ENCODE measurements around the gene DIRAS1.
"Not testable (repeated sequence)": the region's sequence is repeated elsewhere in the genome, so short reads cannot be mapped to it uniquely, and the experiment has no call there.

The DIRAS1 gene

DNA sequence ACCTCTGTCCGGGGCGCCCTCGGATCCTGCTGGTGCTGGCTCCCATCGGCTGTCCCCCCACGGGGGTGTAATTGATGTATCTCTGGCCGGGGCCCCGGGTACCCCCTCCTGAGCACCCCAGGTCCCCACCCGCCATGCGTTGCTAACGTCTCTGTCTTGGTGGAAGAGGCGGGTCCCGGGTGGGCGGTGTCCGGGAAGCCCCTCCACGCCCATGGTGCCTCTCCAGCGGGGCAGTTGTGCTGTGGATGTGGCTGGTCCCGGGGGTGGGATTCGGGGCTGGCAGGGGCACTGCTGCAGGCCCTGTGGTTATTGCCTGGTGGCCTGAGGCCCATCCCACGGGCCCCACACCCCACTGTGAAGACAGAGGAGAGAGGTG, 4.9 kb downstream of the DIRAS1 start:
- H3K36me3 Mint-ChIP-seq (ENCODE audit: low read depth) = peaks cover 4% of the 10 kb centered on the region
- H3K4me3 Mint-ChIP-seq = no peak overlapping the region
- H3K9me3 Mint-ChIP-seq = peaks cover 11% of the 10 kb centered on the region
- peaks cover 10% of the 10 kb centered on the region for H3K27me3 Mint-ChIP-seq (ENCODE audit: low read depth)
- peaks cover 2% of the 10 kb centered on the region for H3K4me1 Mint-ChIP-seq (ENCODE audit: low read depth)
- no peak overlapping the region for H3K27ac Mint-ChIP-seq
- no peak for DNase-seq (ENCODE audit: low spot score)

GRCh38 chr19:2715470-2716274, 5.5 kb downstream of the DIRAS1 start:
- Mint-ChIP-seq H3K36me3 (ENCODE audit: low read depth) (peaks cover 4% of the 10 kb centered on the region), H3K4me3 (no peak overlapping the region), H3K27ac (no peak overlapping the region), H3K9me3 (peaks cover 11% of the 10 kb centered on the region), H3K4me1 (ENCODE audit: low read depth) (peaks cover 2% of the 10 kb centered on the region), H3K27me3 (ENCODE audit: low read depth) (peaks cover 10% of the 10 kb centered on the region)
- DNase-seq (ENCODE audit: low spot score) = no peak

DNA sequence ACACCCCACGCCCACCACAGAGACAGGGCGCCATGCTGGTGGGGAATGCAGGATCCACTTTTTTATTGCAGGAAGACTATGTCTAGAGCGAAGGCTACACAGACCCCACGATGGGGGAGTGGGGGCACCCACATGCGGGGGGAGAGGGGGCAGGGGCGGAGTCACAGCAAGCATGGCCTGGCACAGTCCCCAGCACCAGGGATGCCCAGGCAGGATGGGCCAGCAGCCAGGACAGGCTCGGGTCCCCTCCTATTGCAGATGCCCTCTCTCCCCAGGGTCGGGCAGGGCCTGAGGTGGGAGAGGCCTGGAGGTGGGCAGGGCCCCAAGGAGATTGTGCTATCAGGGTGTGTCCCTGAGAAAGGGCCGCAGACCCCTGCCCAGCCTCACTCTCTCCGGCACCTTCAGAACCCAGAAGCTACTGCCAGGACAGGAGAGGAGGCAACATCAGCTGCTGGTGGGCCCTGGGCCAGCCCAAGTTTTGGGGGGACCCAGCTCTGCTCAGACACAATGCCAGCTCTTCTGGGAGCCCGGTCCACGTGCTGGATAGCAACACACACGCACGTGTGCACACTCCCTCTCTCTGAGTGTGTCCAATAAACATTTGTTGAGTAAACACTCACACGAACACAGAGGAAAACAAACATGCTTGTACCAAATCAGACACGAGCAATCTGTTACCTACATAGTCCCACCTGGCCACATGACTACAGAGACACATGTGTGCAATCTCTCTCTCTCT, 6.5 kb downstream of the DIRAS1 start:
- Mint-ChIP-seq H3K36me3 (ENCODE audit: low read depth) (peaks cover 4% of the 10 kb centered on the region), H3K4me1 (ENCODE audit: low read depth) (no peaks in the 10 kb centered on the region), H3K4me3 (no peak overlapping the region), H3K27me3 (ENCODE audit: low read depth) (peaks cover 7% of the 10 kb centered on the region), H3K9me3 (peaks cover 11% of the 10 kb centered on the region), H3K27ac (no peak overlapping the region)
- no peak for DNase-seq (ENCODE audit: low spot score)

GRCh38 chr19:2714102-2714501, 7.1 kb downstream of the DIRAS1 start:
- H3K27ac Mint-ChIP-seq; H3K4me3 Mint-ChIP-seq; DNase-seq (ENCODE audit: low spot score); H3K36me3 Mint-ChIP-seq (ENCODE audit: low read depth); H3K27me3 Mint-ChIP-seq (ENCODE audit: low read depth); H3K4me1 Mint-ChIP-seq (ENCODE audit: low read depth): not testable (repeated sequence)
- peaks cover 11% of the 10 kb centered on the region for H3K9me3 Mint-ChIP-seq

GRCh38 chr19:2713170-2713569, 8.0 kb downstream of the DIRAS1 start:
- not testable (repeated sequence) for H3K4me1 Mint-ChIP-seq (ENCODE audit: low read depth); H3K4me3 Mint-ChIP-seq; H3K36me3 Mint-ChIP-seq (ENCODE audit: low read depth); DNase-seq (ENCODE audit: low spot score); H3K27me3 Mint-ChIP-seq (ENCODE audit: low read depth); H3K27ac Mint-ChIP-seq
- peaks cover 11% of the 10 kb centered on the region for H3K9me3 Mint-ChIP-seq

- DNase-seq (ENCODE audit: low spot score) = no peak
These were observed 9.3 kb downstream of the DIRAS1 start for GRCh38 chr19:2711875-2712205.

GRCh38 chr19:2711172-2711874, 9.8 kb downstream of the DIRAS1 start:
- Mint-ChIP-seq H3K27ac (no peak overlapping the region), H3K4me3 (no peak overlapping the region), H3K9me3 (peaks cover 11% of the 10 kb centered on the region), H3K36me3 (ENCODE audit: low read depth) (peaks cover 4% of the 10 kb centered on the region), H3K27me3 (ENCODE audit: low read depth) (no peaks in the 10 kb centered on the region), H3K4me1 (ENCODE audit: low read depth) (no peaks in the 10 kb centered on the region)
- no peak for DNase-seq (ENCODE audit: low spot score)

More at GRCh38 chr19:2711875-2712205, 9.3 kb downstream of the DIRAS1 start:
- Mint-ChIP-seq H3K9me3 (peaks cover 11% of the 10 kb centered on the region), H3K36me3 (ENCODE audit: low read depth) (peaks cover 4% of the 10 kb centered on the region), H3K27ac (no peak overlapping the region), H3K4me1 (ENCODE audit: low read depth) (no peaks in the 10 kb centered on the region), H3K4me3 (no peak overlapping the region), H3K27me3 (ENCODE audit: low read depth) (no peaks in the 10 kb centered on the region)

DNA sequence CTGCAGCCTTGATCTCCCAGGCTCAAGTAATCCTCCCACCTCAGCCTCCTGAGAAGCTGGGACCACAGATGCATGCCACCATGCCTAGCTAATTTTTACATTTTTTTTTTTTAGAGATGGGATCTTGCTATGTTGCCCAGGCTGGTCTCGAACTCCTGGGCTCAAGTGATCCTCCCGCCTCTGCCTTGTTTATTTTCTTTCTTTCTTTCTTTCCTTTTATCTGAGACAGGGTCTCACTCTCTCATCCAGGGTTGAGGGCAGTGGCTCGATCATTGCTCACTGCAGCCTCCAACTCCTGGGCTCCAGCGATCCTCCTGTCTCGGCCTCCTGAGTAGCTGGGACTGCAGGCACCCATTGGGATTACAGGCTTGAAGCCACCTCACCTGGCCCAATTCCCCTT, 14.9 kb downstream of the DIRAS1 start:
- Mint-ChIP-seq H3K36me3 (ENCODE audit: low read depth) (no peaks in the 10 kb centered on the region), H3K9me3 (no peaks in the 10 kb centered on the region), H3K27ac (no peak overlapping the region), H3K4me1 (ENCODE audit: low read depth) (peaks cover 5% of the 10 kb centered on the region), H3K27me3 (ENCODE audit: low read depth) (peaks cover 8% of the 10 kb centered on the region), H3K4me3 (no peak overlapping the region)
- no peak for DNase-seq (ENCODE audit: low spot score)

- no peaks in the 10 kb centered on the region for H3K9me3 Mint-ChIP-seq
- H3K4me1 Mint-ChIP-seq (ENCODE audit: low read depth) = peaks cover 5% of the 10 kb centered on the region
- peaks cover 8% of the 10 kb centered on the region for H3K27me3 Mint-ChIP-seq (ENCODE audit: low read depth)
- H3K4me3 Mint-ChIP-seq = no peak overlapping the region
- no peak overlapping the region for H3K27ac Mint-ChIP-seq
- H3K36me3 Mint-ChIP-seq (ENCODE audit: low read depth) = no peaks in the 10 kb centered on the region
- DNase-seq (ENCODE audit: low spot score) = no peak
These were observed 17.4 kb downstream of the DIRAS1 start for GRCh38 chr19:2703691-2704216.

DNA sequence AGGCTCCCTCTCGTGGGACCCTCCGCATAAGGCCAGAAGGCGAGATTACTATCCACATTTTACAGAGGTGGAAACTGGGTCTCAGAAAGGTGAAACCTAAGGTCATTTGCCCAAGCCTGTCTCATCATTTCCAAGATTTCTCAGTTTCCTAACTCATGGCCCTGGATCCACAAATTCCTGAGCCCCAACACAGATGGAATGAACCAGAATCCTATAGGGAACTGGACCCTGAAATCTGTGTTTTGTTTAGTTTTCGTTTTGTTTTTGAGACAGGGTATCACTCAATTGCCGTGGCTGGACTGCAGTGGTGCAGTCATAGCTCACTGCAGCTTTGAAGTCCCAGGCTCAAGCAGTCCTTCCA, 18.1 kb downstream of the DIRAS1 start:
- Mint-ChIP-seq H3K36me3 (ENCODE audit: low read depth) (no peaks in the 10 kb centered on the region), H3K4me1 (ENCODE audit: low read depth) (peaks cover 5% of the 10 kb centered on the region), H3K4me3 (peak overlapping the region; percentile 61), H3K27me3 (ENCODE audit: low read depth) (peaks cover 8% of the 10 kb centered on the region), H3K9me3 (no peaks in the 10 kb centered on the region), H3K27ac (no peak overlapping the region)
- DNase-seq (ENCODE audit: low spot score) = no peak

GRCh38 chr19:2702170-2703076, 18.7 kb downstream of the DIRAS1 start, which contains the start of gene GNG7:
Gene GNG7 (minus strand): TSS chr19:2702694. CDS start chr19:2520688, 182,006 bp downstream.
- Mint-ChIP-seq H3K9me3 (no peaks in the 10 kb centered on the region), H3K27me3 (ENCODE audit: low read depth) (peaks cover 8% of the 10 kb centered on the region), H3K4me3 (peak within 1 kb of the TSS; percentile 61), H3K27ac (no peak within 1 kb of the TSS), H3K36me3 (ENCODE audit: low read depth) (no peaks in the 10 kb centered on the region), H3K4me1 (ENCODE audit: low read depth) (peaks cover 5% of the 10 kb centered on the region)
- peak; percentile 92 for DNase-seq (ENCODE audit: low spot score)

GRCh38 chr19:2701361-2702169, 19.6 kb downstream of the DIRAS1 start:
- no peaks in the 10 kb centered on the region for H3K9me3 Mint-ChIP-seq

More at GRCh38 chr19:2701361-2702169, 19.6 kb downstream of the DIRAS1 start:
- Mint-ChIP-seq H3K36me3 (ENCODE audit: low read depth) (no peaks in the 10 kb centered on the region), H3K4me1 (ENCODE audit: low read depth) (peaks cover 5% of the 10 kb centered on the region), H3K27me3 (ENCODE audit: low read depth) (peaks cover 8% of the 10 kb centered on the region), H3K27ac (no peak overlapping the region), H3K4me3 (peak overlapping the region; percentile 54)
- DNase-seq (ENCODE audit: low spot score) = no peak

Measured in T-helper 2 cell treated with Interferon-gamma antibody and Interleukin-4, amounts not matched to agents 5 μg/mL and 100 μg/mL, for 36 hours (primary cell).